Measurements from ENCODE around the gene SMCO4.

- TF ChIP-seq CTCF (IDR thresholded peaks at IDR 0.05; ENCODE audit: low read length) (no peak), EZH2 (IDR thresholded peaks at IDR 0.05; ENCODE audit: borderline replicate concordance, low read length) (no peak)
Observed at GRCh38 chr11:93528757-93529645, 14.2 kb downstream of the SMCO4 start.

Measured in OCI-LY1 (cell line).